ENCODE data around the gene ZNF747.

DNA sequence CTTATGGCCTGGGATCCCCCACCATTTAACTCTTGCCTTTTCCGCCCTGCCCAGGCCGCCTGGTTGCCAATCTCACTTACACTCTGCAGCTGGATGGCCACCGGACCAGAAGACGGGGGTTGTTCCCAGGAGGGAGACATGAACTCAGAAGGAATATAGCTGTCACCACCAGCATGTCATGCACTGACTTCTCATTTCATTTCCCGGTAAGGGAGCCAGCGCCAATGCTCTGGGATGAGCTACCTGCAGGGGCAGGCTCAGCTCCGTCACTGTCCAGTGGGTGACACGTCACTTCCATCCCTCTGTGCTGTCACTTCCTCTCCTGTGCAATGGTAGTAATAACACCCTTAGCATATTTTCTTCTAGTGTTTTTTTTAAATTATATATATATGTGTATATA lies 35.4 kb downstream of the ZNF747 start:
- TF ChIP-seq, protein P1, sequence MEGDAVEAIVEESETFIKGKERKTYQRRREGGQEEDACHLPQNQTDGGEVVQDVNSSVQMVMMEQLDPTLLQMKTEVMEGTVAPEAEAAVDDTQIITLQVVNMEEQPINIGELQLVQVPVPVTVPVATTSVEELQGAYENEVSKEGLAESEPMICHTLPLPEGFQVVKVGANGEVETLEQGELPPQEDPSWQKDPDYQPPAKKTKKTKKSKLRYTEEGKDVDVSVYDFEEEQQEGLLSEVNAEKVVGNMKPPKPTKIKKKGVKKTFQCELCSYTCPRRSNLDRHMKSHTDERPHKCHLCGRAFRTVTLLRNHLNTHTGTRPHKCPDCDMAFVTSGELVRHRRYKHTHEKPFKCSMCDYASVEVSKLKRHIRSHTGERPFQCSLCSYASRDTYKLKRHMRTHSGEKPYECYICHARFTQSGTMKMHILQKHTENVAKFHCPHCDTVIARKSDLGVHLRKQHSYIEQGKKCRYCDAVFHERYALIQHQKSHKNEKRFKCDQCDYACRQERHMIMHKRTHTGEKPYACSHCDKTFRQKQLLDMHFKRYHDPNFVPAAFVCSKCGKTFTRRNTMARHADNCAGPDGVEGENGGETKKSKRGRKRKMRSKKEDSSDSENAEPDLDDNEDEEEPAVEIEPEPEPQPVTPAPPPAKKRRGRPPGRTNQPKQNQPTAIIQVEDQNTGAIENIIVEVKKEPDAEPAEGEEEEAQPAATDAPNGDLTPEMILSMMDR (IDR thresholded peaks at IDR 0.05; ENCODE audit: extremely low read depth in 1 of 2, insufficient read depth in 1 of 2, low read depth in 1 of 2, low read length in 2 of 2), result no peak
- no peak for TF ChIP-seq FOS (IDR thresholded peaks at IDR 0.05; ENCODE audit: borderline replicate concordance, insufficient read depth, low read length)
- TF ChIP-seq EZH2 (IDR thresholded peaks at IDR 0.05; ENCODE audit: borderline replicate concordance, low read depth, low read length, severe bottlenecking), result no peak
- no peak for TF ChIP-seq MYC (IDR thresholded peaks at IDR 0.05; ENCODE audit: low read depth, low read length)
- TF ChIP-seq, protein P2, sequence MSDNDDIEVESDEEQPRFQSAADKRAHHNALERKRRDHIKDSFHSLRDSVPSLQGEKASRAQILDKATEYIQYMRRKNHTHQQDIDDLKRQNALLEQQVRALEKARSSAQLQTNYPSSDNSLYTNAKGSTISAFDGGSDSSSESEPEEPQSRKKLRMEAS (IDR thresholded peaks at IDR 0.05; ENCODE audit: insufficient read depth, insufficient read length), result no peak
- no peak for TF ChIP-seq POLR2A (IDR thresholded peaks at IDR 0.05; ENCODE audit: low read depth, low read length)
